WTC11 (cell line): Measurements from ENCODE around the gene MEIS1. TPM values are rescaled to one million over a fixed set of nuclear protein-coding genes. Genes with fewer than 3 reads are reported as not detected.

Source experiments
- ATAC-seq: fragments of 200-7000 bp; cut with Tn5 transposase; 2 replicates; pipeline ENCODE4 v1.10.0; 2021; ENCODE audit warnings: mild to moderate bottlenecking, moderate library complexity
- CTCF ChIA-PET: fragments of 300-600 bp; sonication (Branson Sonifier 250); formaldehyde crosslinking; loops from one replicate; lab custom pipeline; 2021; ENCODE audit warnings: antibody characterized with exemption; lab: Charles Lee
- POLR2A ChIA-PET: fragments of 350-600 bp; sonication (Branson Sonifier 250); formaldehyde crosslinking; loops from one replicate; lab custom pipeline; 2021; ENCODE audit warnings: antibody characterized with exemption; lab: Charles Lee
- DNase-seq: peaks from one replicate; pipeline ENCODE4 v3.0.0; 2021; ENCODE audit warnings: low spot score
- H3K27ac Mint-ChIP-seq: 2 replicates; pipeline ENCODE4 v1.8.0; 2021; ENCODE audit warnings: mixed read lengths
- H3K27me3 Mint-ChIP-seq: 2 replicates; pipeline ENCODE4 v1.8.0; 2021; ENCODE audit warnings: low read depth, mild to moderate bottlenecking, moderate library complexity, mixed read lengths
- H3K36me3 Mint-ChIP-seq: 2 replicates; pipeline ENCODE4 v1.8.0; 2021; ENCODE audit warnings: mixed read lengths
- H3K4me1 Mint-ChIP-seq: 2 replicates; pipeline ENCODE4 v1.8.0; 2022; ENCODE audit warnings: mixed read lengths
- H3K4me3 Mint-ChIP-seq: 2 replicates; pipeline ENCODE4 v1.8.0; 2021; ENCODE audit warnings: mild to moderate bottlenecking, moderate library complexity, mixed read lengths
- H3K9me3 Mint-ChIP-seq: 2 replicates; pipeline ENCODE4 v1.8.0; 2021; ENCODE audit warnings: mixed read lengths
- E2F1 ChIP-seq: sonication (generic); formaldehyde crosslinking; IDR thresholded peaks from 2 replicates; pipeline ENCODE4 v1.8.0; 2022; ENCODE audit warnings: mild to moderate bottlenecking, missing genetic modification reagents
- ESRRA ChIP-seq: sonication (generic); formaldehyde crosslinking; IDR thresholded peaks from 2 replicates; pipeline ENCODE4 v1.8.1; 2022; ENCODE audit warnings: mild to moderate bottlenecking, missing genetic modification reagents, borderline replicate concordance
- GRHL2 ChIP-seq: fragments of 250-450 bp; sonication (Bioruptor Pico); IDR thresholded peaks from 2 replicates; pipeline ENCODE4 v1.8.0; 2022; ENCODE audit warnings: mild to moderate bottlenecking, moderate library complexity; ENCODE audit not compliant: insufficient replicate concordance, severe bottlenecking
- JAZF1 ChIP-seq: fragments of 250-450 bp; sonication (Bioruptor Pico); IDR thresholded peaks from 2 replicates; pipeline ENCODE4 v1.9.0; 2021; ENCODE audit warnings: moderate library complexity, mild to moderate bottlenecking, inconsistent platforms
- MXD4 ChIP-seq: fragments of 250-450 bp; sonication (Bioruptor Pico); IDR thresholded peaks from 2 replicates; pipeline ENCODE4 v1.8.0; 2021; ENCODE audit warnings: mild to moderate bottlenecking, moderate library complexity, borderline replicate concordance
- NFYB ChIP-seq: sonication (generic); formaldehyde crosslinking; conservative IDR thresholded peaks from 2 replicates; pipeline ENCODE4 v1.8.0; 2022; ENCODE audit warnings: low read depth, missing genetic modification reagents
- NR1H2 ChIP-seq: sonication (generic); formaldehyde crosslinking; IDR thresholded peaks from 2 replicates; pipeline ENCODE4 v1.9.0; 2021; ENCODE audit warnings: mild to moderate bottlenecking, moderate library complexity, missing genetic modification reagents
- RELA ChIP-seq: sonication (generic); formaldehyde crosslinking; IDR thresholded peaks from 2 replicates; pipeline ENCODE4 v1.8.1; 2022; ENCODE audit warnings: missing genetic modification reagents, mild to moderate bottlenecking, borderline replicate concordance
- SOX15 ChIP-seq: fragments of 250-450 bp; sonication (Bioruptor Pico); IDR thresholded peaks from 2 replicates; pipeline ENCODE4 v1.9.0; 2021; ENCODE audit warnings: mild to moderate bottlenecking
- SP1 ChIP-seq: sonication (generic); formaldehyde crosslinking; conservative IDR thresholded peaks from 2 replicates; pipeline ENCODE4 v1.8.1; 2022; ENCODE audit warnings: missing genetic modification reagents
- TEAD1 ChIP-seq: sonication (generic); formaldehyde crosslinking; IDR thresholded peaks from 2 replicates; pipeline ENCODE4 v1.8.0; 2022; ENCODE audit warnings: mild to moderate bottlenecking, missing genetic modification reagents
- TEAD4 ChIP-seq: sonication (generic); formaldehyde crosslinking; IDR thresholded peaks from 2 replicates; pipeline ENCODE4 v1.8.0; 2022; ENCODE audit warnings: mild to moderate bottlenecking, missing genetic modification reagents
- USF2 ChIP-seq: sonication (generic); formaldehyde crosslinking; IDR thresholded peaks from 2 replicates; pipeline ENCODE4 v1.8.1; 2023; ENCODE audit warnings: mild to moderate bottlenecking, missing genetic modification reagents, moderate library complexity
- ZNF423 ChIP-seq: fragments of 250-450 bp; sonication (Bioruptor Pico); IDR thresholded peaks from 2 replicates; pipeline ENCODE4 v2.1.2; 2022; ENCODE audit warnings: mild to moderate bottlenecking, moderate library complexity
- ZNF512 ChIP-seq: sonication (generic); formaldehyde crosslinking; IDR thresholded peaks from 2 replicates; pipeline ENCODE4 v1.8.1; 2022; ENCODE audit warnings: missing genetic modification reagents, borderline replicate concordance
- total RNA-seq: library from RNA; stranded (reverse); gene quantifications from 3 replicates; pipeline ENCODE4 v1.2.3, GENCODE V29; 2021
- TF ChIP-seq, protein P1 (sequence below): sonication (generic); formaldehyde crosslinking; IDR thresholded peaks from 2 replicates; pipeline ENCODE4 v1.8.1; 2023; ENCODE audit warnings: mild to moderate bottlenecking, missing genetic modification reagents, borderline replicate concordance
- TF ChIP-seq, protein P2 (sequence below): fragments of 250-450 bp; sonication (Bioruptor Pico); IDR thresholded peaks from 2 replicates; pipeline ENCODE4 v2.1.2; 2022; ENCODE audit warnings: mild to moderate bottlenecking, moderate library complexity
- TF ChIP-seq, protein P3 (sequence below): sonication (generic); formaldehyde crosslinking; IDR thresholded peaks from 2 replicates; pipeline ENCODE4 v1.8.1; 2023; ENCODE audit warnings: mild to moderate bottlenecking, missing genetic modification reagents
- TF ChIP-seq, protein P4 (sequence below): sonication (generic); formaldehyde crosslinking; IDR thresholded peaks from 2 replicates; pipeline ENCODE4 v1.8.0; 2022; ENCODE audit warnings: mild to moderate bottlenecking, missing genetic modification reagents
- TF ChIP-seq, protein P5 (sequence below): sonication (generic); formaldehyde crosslinking; conservative IDR thresholded peaks from 2 replicates; pipeline ENCODE4 v1.8.1; 2022; ENCODE audit warnings: mild to moderate bottlenecking, missing genetic modification reagents

The MEIS1 gene
- total RNA-seq, 1 experiment from 2014 or later = 0.48 TPM

- TF ChIP-seq, protein P1, sequence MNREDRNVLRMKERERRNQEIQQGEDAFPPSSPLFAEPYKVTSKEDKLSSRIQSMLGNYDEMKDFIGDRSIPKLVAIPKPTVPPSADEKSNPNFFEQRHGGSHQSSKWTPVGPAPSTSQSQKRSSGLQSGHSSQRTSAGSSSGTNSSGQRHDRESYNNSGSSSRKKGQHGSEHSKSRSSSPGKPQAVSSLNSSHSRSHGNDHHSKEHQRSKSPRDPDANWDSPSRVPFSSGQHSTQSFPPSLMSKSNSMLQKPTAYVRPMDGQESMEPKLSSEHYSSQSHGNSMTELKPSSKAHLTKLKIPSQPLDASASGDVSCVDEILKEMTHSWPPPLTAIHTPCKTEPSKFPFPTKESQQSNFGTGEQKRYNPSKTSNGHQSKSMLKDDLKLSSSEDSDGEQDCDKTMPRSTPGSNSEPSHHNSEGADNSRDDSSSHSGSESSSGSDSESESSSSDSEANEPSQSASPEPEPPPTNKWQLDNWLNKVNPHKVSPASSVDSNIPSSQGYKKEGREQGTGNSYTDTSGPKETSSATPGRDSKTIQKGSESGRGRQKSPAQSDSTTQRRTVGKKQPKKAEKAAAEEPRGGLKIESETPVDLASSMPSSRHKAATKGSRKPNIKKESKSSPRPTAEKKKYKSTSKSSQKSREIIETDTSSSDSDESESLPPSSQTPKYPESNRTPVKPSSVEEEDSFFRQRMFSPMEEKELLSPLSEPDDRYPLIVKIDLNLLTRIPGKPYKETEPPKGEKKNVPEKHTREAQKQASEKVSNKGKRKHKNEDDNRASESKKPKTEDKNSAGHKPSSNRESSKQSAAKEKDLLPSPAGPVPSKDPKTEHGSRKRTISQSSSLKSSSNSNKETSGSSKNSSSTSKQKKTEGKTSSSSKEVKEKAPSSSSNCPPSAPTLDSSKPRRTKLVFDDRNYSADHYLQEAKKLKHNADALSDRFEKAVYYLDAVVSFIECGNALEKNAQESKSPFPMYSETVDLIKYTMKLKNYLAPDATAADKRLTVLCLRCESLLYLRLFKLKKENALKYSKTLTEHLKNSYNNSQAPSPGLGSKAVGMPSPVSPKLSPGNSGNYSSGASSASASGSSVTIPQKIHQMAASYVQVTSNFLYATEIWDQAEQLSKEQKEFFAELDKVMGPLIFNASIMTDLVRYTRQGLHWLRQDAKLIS (CRISPR knock-in tag) = no peak
- no peak for TF ChIP-seq SOX15 (CRISPR knock-in tag)
- no peak for TF ChIP-seq E2F1 (CRISPR knock-in tag)
- no peak for TF ChIP-seq ZNF512 (CRISPR knock-in tag)
- no peak for TF ChIP-seq RELA (CRISPR knock-in tag)
These were observed 44.8 kb upstream of the MEIS1 start (continued) for GRCh38 chr2:66390152-66390551.

GRCh38 chr2:66390811-66391210, 44.1 kb upstream of the MEIS1 start:
- Mint-ChIP-seq H3K36me3 (peaks cover 17% of the 10 kb centered on the region), H3K27ac (peak overlapping the region; percentile 74), H3K27me3 (peaks cover 9% of the 10 kb centered on the region; the same call in 1 of the 2 replicates), H3K4me3 (peak overlapping the region; percentile 80), H3K4me1 (peaks cover 30% of the 10 kb centered on the region), H3K9me3 (peaks cover 9% of the 10 kb centered on the region)
- DNase-seq = no peak
- CTCF ChIA-PET = no interaction called here
- POLR2A ChIA-PET = no interaction called here
- no peak; the same call in 1 of the 2 replicates for ATAC-seq
- no peak for TF ChIP-seq NFYB (CRISPR knock-in tag)
- no peak for TF ChIP-seq GRHL2 (CRISPR knock-in tag)
- TF ChIP-seq MXD4 (CRISPR knock-in tag) = no peak
- no peak for TF ChIP-seq ESRRA (CRISPR knock-in tag)
- TF ChIP-seq TEAD4 = no peak
- TF ChIP-seq USF2 (CRISPR knock-in tag) = no peak
- TF ChIP-seq RELA (CRISPR knock-in tag) = no peak
- TF ChIP-seq, protein P2, sequence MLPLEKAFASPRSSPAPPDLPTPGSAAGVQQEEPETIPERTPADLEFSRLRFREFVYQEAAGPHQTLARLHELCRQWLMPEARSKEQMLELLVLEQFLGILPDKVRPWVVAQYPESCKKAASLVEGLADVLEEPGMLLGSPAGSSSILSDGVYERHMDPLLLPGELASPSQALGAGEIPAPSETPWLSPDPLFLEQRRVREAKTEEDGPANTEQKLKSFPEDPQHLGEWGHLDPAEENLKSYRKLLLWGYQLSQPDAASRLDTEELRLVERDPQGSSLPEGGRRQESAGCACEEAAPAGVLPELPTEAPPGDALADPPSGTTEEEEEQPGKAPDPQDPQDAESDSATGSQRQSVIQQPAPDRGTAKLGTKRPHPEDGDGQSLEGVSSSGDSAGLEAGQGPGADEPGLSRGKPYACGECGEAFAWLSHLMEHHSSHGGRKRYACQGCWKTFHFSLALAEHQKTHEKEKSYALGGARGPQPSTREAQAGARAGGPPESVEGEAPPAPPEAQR (CRISPR knock-in tag) = no peak
- TF ChIP-seq TEAD1 (CRISPR knock-in tag) = no peak
- no peak for TF ChIP-seq SP1 (CRISPR knock-in tag)
- TF ChIP-seq JAZF1 (CRISPR knock-in tag) = no peak
- TF ChIP-seq, protein P3, sequence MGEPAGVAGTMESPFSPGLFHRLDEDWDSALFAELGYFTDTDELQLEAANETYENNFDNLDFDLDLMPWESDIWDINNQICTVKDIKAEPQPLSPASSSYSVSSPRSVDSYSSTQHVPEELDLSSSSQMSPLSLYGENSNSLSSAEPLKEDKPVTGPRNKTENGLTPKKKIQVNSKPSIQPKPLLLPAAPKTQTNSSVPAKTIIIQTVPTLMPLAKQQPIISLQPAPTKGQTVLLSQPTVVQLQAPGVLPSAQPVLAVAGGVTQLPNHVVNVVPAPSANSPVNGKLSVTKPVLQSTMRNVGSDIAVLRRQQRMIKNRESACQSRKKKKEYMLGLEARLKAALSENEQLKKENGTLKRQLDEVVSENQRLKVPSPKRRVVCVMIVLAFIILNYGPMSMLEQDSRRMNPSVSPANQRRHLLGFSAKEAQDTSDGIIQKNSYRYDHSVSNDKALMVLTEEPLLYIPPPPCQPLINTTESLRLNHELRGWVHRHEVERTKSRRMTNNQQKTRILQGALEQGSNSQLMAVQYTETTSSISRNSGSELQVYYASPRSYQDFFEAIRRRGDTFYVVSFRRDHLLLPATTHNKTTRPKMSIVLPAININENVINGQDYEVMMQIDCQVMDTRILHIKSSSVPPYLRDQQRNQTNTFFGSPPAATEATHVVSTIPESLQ = no peak
- TF ChIP-seq, protein P4, sequence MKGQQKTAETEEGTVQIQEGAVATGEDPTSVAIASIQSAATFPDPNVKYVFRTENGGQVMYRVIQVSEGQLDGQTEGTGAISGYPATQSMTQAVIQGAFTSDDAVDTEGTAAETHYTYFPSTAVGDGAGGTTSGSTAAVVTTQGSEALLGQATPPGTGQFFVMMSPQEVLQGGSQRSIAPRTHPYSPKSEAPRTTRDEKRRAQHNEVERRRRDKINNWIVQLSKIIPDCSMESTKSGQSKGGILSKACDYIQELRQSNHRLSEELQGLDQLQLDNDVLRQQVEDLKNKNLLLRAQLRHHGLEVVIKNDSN (CRISPR knock-in tag) = no peak
- TF ChIP-seq, protein P5, sequence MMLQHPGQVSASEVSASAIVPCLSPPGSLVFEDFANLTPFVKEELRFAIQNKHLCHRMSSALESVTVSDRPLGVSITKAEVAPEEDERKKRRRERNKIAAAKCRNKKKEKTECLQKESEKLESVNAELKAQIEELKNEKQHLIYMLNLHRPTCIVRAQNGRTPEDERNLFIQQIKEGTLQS (CRISPR knock-in tag) = no peak
- TF ChIP-seq, protein P1 (CRISPR knock-in tag) = no peak
- no peak for TF ChIP-seq NR1H2 (CRISPR knock-in tag)
- TF ChIP-seq ZNF423 (CRISPR knock-in tag) = no peak
